GM12878 (cell line): Measurements from ENCODE around the gene TMEM127. TPM values are rescaled to one million over a fixed set of nuclear protein-coding genes. Genes with fewer than 3 reads are reported as not detected.

Experiments
- ATAC-seq: fragments of 200-7000 bp; cut with Tn5 transposase; 3 replicates; pipeline ENCODE4 v1.9.1; 2020; ENCODE audit warnings: mild to moderate bottlenecking, moderate library complexity
- BruUV-seq: library from RNA; stranded (reverse); fragments of 400-500 nt; replicated peaks from 2 replicates; lab custom pipeline; 2021; lab: Mats Ljungman, UMichigan
- CTCF ChIA-PET: fragments of 300-600 bp; sonication (Branson Sonifier 250); formaldehyde crosslinking; extraction: SDS; loops from one replicate; lab custom pipeline; 2021; ENCODE audit warnings: inconsistent platforms; lab: Yijun Ruan, JAX
- POLR2A ChIA-PET: fragments of 350-600 bp; formaldehyde crosslinking; extraction: SDS; loops from one replicate; lab custom pipeline; 2021; ENCODE audit warnings: inconsistent platforms; lab: Charles Lee
- RAD21 ChIA-PET: fragments of 300-600 bp; sonication (Branson Sonifier 250); formaldehyde crosslinking; loops from one replicate; lab custom pipeline; 2023; ENCODE audit warnings: antibody characterized with exemption; ENCODE audit not compliant: unreplicated experiment; lab: Charles Lee
- SMC1A ChIA-PET: fragments of 300-600 bp; sonication (Branson Sonifier 250); formaldehyde crosslinking; loops from one replicate; lab custom pipeline; 2023; ENCODE audit not compliant: unreplicated experiment, uncharacterized antibody; lab: Charles Lee
- DNase-seq: peaks from one replicate; pipeline ENCODE4 v3.0.0-alpha.2; 2011; ENCODE audit warnings: low read depth, low spot score
- FAIRE-seq: peaks from 3 replicates; lab custom pipeline; 2011; peaks lifted over from hg19 to GRCh38; lab: Jason Lieb, UNC
- H2AFZ ChIP-seq: 2 replicates; pipeline ENCODE4 v1.6.0; 2011; ENCODE audit warnings: low read depth, low read length, control low read depth; ENCODE audit not compliant: control insufficient read depth
- H3K27ac ChIP-seq: 2 replicates; pipeline ENCODE4 v1.5.1; 2011; ENCODE audit warnings: control low read depth; ENCODE audit not compliant: control insufficient read depth, insufficient read depth
- H3K27me3 ChIP-seq, 2 experiments: replicated peaks in 1 of 2; 2 replicates each; pipeline versions ENCODE4 v1.6.0 to v1.6.1; 2011; ENCODE audit warnings: low read length in 1 of 2; ENCODE audit not compliant: control insufficient read depth in 2 of 2, insufficient read depth in 2 of 2
- H3K36me3 ChIP-seq, 2 experiments: 2 replicates each; pipeline ENCODE4 v1.5.1; 2011; ENCODE audit warnings: low read length in 1 of 2; ENCODE audit not compliant: control insufficient read depth in 2 of 2, insufficient read depth in 2 of 2
- H3K4me1 ChIP-seq: 2 replicates; pipeline ENCODE4 v1.6.1; 2011; ENCODE audit warnings: mild to moderate bottlenecking, low read length, moderate library complexity, mixed read lengths; ENCODE audit not compliant: control insufficient read depth, insufficient read depth
- H3K4me2 ChIP-seq: 2 replicates; pipeline ENCODE4 v1.6.0; 2011; ENCODE audit warnings: control low read depth; ENCODE audit not compliant: control insufficient read depth, insufficient read depth
- H3K4me3 ChIP-seq: fragments of 200-600 bp; sonication (generic); 2 replicates; pipeline ENCODE4 v1.5.1; 2016
- H3K79me2 ChIP-seq: 2 replicates; pipeline ENCODE4 v1.6.0; 2011; ENCODE audit warnings: low read length; ENCODE audit not compliant: control insufficient read depth, insufficient read depth
- H3K9ac ChIP-seq: 2 replicates; pipeline ENCODE4 v1.8.0; 2011; ENCODE audit warnings: low read length, control low read depth, mixed read lengths; ENCODE audit not compliant: control insufficient read depth, insufficient read depth
- H3K9me3 ChIP-seq: replicated peaks from 3 replicates; pipeline ENCODE4 v1.5.1; 2011; ENCODE audit warnings: mild to moderate bottlenecking, low read length; ENCODE audit not compliant: control insufficient read depth, insufficient read depth
- H4K20me1 ChIP-seq: 2 replicates; pipeline ENCODE4 v1.6.0; 2011; ENCODE audit not compliant: control insufficient read depth, insufficient read depth
- CHD1 ChIP-seq: IDR thresholded peaks from 2 replicates; pipeline ENCODE4 v1.6.1; 2012; ENCODE audit warnings: low read depth, low read length, improper control_type of control experiment
- CTCF ChIP-seq, 3 experiments: IDR thresholded peaks in 2 of 3; conservative IDR thresholded peaks in 1 of 3; 2 replicates each; pipeline ENCODE4 v1.5.1; 2011; ENCODE audit warnings: low read depth in 3 of 3, low read length in 3 of 3, mild to moderate bottlenecking in 3 of 3, control low read depth in 2 of 3, moderate library complexity in 2 of 3, inconsistent platforms in 1 of 3, mixed read lengths in 1 of 3; ENCODE audit not compliant: control insufficient read depth in 2 of 3, insufficient read depth in 1 of 3; ENCODE audit errors: extremely low read depth in 1 of 3
- EP300 ChIP-seq, 2 experiments: fragments of 150-350 bp in 1 of 2; IDR thresholded peaks; 2 replicates each; pipeline ENCODE4 v1.6.1; 2011 to 2012; ENCODE audit warnings: low read depth in 2 of 2, low read length in 2 of 2, borderline replicate concordance in 1 of 2, improper control_type of control experiment in 1 of 2, inconsistent platforms in 1 of 2; ENCODE audit not compliant: control insufficient read depth in 1 of 2
- HCFC1 ChIP-seq: fragments of 150-350 bp; IDR thresholded peaks from 2 replicates; pipeline ENCODE4 v1.6.1; 2014; ENCODE audit warnings: low read length
- PAX5 ChIP-seq: IDR thresholded peaks from 2 replicates; pipeline ENCODE4 v1.6.1; 2011; ENCODE audit warnings: low read depth, low read length, borderline replicate concordance
- POLR2AphosphoS5 ChIP-seq: IDR thresholded peaks from 2 replicates; pipeline ENCODE4 v1.6.1; 2011; ENCODE audit warnings: mild to moderate bottlenecking, low read length, inconsistent platforms
- POU2F2 ChIP-seq: IDR thresholded peaks from 3 replicates; pipeline ENCODE4 v1.6.1; 2011; ENCODE audit warnings: low read depth, mild to moderate bottlenecking, low read length, borderline replicate concordance
- RAD21 ChIP-seq: IDR thresholded peaks from 2 replicates; pipeline ENCODE4 v1.6.1; 2011; ENCODE audit warnings: mild to moderate bottlenecking, low read depth, low read length, moderate library complexity; ENCODE audit not compliant: insufficient read depth
- SMAD1 ChIP-seq: fragments of 450-650 bp; IDR thresholded peaks from 2 replicates; pipeline ENCODE4 v1.6.1; 2018; ENCODE audit warnings: mild to moderate bottlenecking, low read depth; ENCODE audit not compliant: partially characterized antibody
- SMC3 ChIP-seq: IDR thresholded peaks from 2 replicates; pipeline ENCODE4 v1.6.1; 2011; ENCODE audit warnings: low read length, improper control_type of control experiment, borderline replicate concordance
- STAT1 ChIP-seq: fragments of 450-650 bp; conservative IDR thresholded peaks from 2 replicates; pipeline ENCODE4 v1.6.1; 2014; ENCODE audit warnings: antibody characterized with exemption, mild to moderate bottlenecking
- TCF7 ChIP-seq: IDR thresholded peaks from 2 replicates; pipeline ENCODE4 v1.6.1; 2014; ENCODE audit warnings: antibody characterized with exemption, borderline replicate concordance
- ZNF207 ChIP-seq: fragments of 450-650 bp; IDR thresholded peaks from 2 replicates; pipeline ENCODE4 v1.6.1; 2014; ENCODE audit warnings: antibody characterized with exemption, mild to moderate bottlenecking, borderline replicate concordance
- WGBS: methylation state at CpG from one replicate; pipeline ENCODE4 v1.1.6; 2016; ENCODE audit warnings: low lambda C conversion rate; ENCODE audit not compliant: insufficient replicate concordance, insufficient coverage; ENCODE audit errors: missing lambda C conversion rate; 5-methylcytosine and 5-hydroxymethylcytosine counted together
- in situ Hi-C: fragments of 300-500 bp; cut with MboI; formaldehyde crosslinking; loops from 9 replicates; pipeline ENCODE4 v1.14.3; 2018; ENCODE audit warnings: mixed read lengths
- intact Hi-C: fragments of 100-400 bp; cut with micrococcal nuclease; formaldehyde crosslinking; loops from one replicate; pipeline ENCODE4 v1.14.2; 2022; ENCODE audit not compliant: unreplicated experiment
- polyA plus RNA-seq, 11 experiments: library from polyadenylated mRNA; depleted of rRNA in 4 of 11; unstranded in 6 of 11; stranded (reverse) in 5 of 11; fragments of >200 nt; fragmentation: Nextera tagmentation in 4 of 11; fragmentation: Illumina TruSeq in 1 of 11; extraction: Ambion mirVana in 4 of 11; extraction: Trizol in 1 of 11; gene quantifications; 1 replicate in 1 of 11; 2 replicates in 10 of 11; pipeline versions ENCODE4 v1.2.1 to v1.2.3, GENCODE V29; 2011 to 2016; ENCODE audit warnings: inconsistent platforms in 2 of 11, missing spikeins in 2 of 11, low read depth in 1 of 11
- total RNA-seq, 4 experiments: library from RNA; depleted of rRNA in 3 of 4; stranded (reverse); fragments of >200 nt in 3 of 4; fragmentation: Illumina TruSeq in 1 of 4; extraction: Trizol in 1 of 4; gene quantifications; 2 replicates each; pipeline versions ENCODE4 v1.2.1 to v1.2.3, GENCODE V29; 2013 to 2021
- TF ChIP-seq, protein P1 (sequence below): fragments of 150-350 bp; IDR thresholded peaks from 2 replicates; pipeline ENCODE4 v1.6.1; 2016; ENCODE audit warnings: low read depth, low read length
- TF ChIP-seq, protein P2 (sequence below): fragments of 450-650 bp; IDR thresholded peaks from 2 replicates; pipeline ENCODE4 v1.6.1; 2018; ENCODE audit warnings: mild to moderate bottlenecking, low read depth, moderate library complexity; ENCODE audit not compliant: partially characterized antibody

Gene TMEM127
- total and polyA plus RNA-seq, 10 of the 15 experiments (the other 5 are each of a cell fraction or from before 2014, with no cell fraction given) = 2.6 to 27.2 (median 17.7) TPM

DNA sequence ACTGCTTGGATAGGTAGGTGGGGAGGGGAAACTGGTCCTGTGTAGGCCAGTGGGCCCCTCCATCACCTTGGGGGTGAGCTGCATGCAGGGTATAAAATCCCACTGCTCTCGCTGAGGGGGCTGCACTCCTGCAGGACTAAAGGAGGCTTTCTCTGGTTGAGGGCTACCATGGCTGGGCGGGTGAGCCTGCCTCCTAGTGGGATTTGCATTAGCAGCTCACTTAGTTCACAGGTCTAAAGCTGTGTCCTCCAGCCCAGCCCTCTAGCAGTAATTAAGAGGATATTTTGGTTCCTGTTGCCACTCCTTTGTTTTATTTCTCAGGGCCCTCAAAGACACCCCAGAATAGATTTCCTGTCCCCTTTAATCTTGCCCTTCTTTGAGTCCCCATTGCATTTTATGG is 24.6 kb downstream of the TMEM127 start:
- no peaks in the 10 kb centered on the region for H3K9me3 ChIP-seq
- H3K4me3 ChIP-seq = no peak overlapping the region
- ChIA-PET SMC1A (interaction anchor here (0.8 to 4.4 kb wide), 12 partner anchors 8 to 95 kb away, joined by 3 to 26 read pairs (median 4); partner anchors contain the start of gene NCAPH), CTCF (interaction anchor here (0.8 to 3.1 kb wide), 15 partner anchors 7 to 249 kb away, joined by 3 to 18 read pairs (median 4); partner anchors contain the start of genes ASTL and STARD7), RAD21 (interaction anchor here (1.1 to 3.5 kb wide), 6 partner anchors 8 to 65 kb away, joined by 3 to 13 read pairs (median 4); partner anchors contain the start of gene STARD7), POLR2A (interaction anchor here (1.1 to 2.7 kb wide), 5 partner anchors 7 to 37 kb away, joined by 5 to 14 read pairs (median 7); no protein-coding TSS in a partner anchor)
- H4K20me1 ChIP-seq = no peaks in the 10 kb centered on the region
- H3K4me2 ChIP-seq = peak overlapping the region; percentile 90; the same call in 1 of the 2 replicates
- H3K4me1 ChIP-seq = peaks cover 32% of the 10 kb centered on the region
- H3K9ac ChIP-seq = no peak overlapping the region
- H3K27ac ChIP-seq = peak overlapping the region; percentile 89; the same call in 1 of the 2 replicates
- no peaks in the 10 kb centered on the region for H3K79me2 ChIP-seq
- in situ Hi-C loops (no loop called here), intact Hi-C loops (no loop called here)
- ATAC-seq (no peak; the same call in 2 of the 3 replicates), DNase-seq (no peak), FAIRE-seq (peak; percentile 35)
- H3K36me3 ChIP-seq = no peaks in the 10 kb centered on the region; a peak in 1 of 4 replicates
- no TSS peak for BruUV-seq
- H2AFZ ChIP-seq = no peak overlapping the region
- WGBS = 79% methylated on average over 2 of the region's 2 CpGs
- H3K27me3 ChIP-seq = no peaks in the 10 kb centered on the region
- no peak for TF ChIP-seq HCFC1
- no peak for TF ChIP-seq STAT1
- no peak for TF ChIP-seq EP300 (IDR thresholded peaks at IDR 0.05; ENCODE audit: borderline replicate concordance in 1 of 2, control insufficient read depth in 1 of 2, low read depth in 2 of 2, low read length in 2 of 2)
- TF ChIP-seq, protein P1, sequence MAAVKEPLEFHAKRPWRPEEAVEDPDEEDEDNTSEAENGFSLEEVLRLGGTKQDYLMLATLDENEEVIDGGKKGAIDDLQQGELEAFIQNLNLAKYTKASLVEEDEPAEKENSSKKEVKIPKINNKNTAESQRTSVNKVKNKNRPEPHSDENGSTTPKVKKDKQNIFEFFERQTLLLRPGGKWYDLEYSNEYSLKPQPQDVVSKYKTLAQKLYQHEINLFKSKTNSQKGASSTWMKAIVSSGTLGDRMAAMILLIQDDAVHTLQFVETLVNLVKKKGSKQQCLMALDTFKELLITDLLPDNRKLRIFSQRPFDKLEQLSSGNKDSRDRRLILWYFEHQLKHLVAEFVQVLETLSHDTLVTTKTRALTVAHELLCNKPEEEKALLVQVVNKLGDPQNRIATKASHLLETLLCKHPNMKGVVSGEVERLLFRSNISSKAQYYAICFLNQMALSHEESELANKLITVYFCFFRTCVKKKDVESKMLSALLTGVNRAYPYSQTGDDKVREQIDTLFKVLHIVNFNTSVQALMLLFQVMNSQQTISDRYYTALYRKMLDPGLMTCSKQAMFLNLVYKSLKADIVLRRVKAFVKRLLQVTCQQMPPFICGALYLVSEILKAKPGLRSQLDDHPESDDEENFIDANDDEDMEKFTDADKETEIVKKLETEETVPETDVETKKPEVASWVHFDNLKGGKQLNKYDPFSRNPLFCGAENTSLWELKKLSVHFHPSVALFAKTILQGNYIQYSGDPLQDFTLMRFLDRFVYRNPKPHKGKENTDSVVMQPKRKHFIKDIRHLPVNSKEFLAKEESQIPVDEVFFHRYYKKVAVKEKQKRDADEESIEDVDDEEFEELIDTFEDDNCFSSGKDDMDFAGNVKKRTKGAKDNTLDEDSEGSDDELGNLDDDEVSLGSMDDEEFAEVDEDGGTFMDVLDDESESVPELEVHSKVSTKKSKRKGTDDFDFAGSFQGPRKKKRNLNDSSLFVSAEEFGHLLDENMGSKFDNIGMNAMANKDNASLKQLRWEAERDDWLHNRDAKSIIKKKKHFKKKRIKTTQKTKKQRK = no peak
- TF ChIP-seq POU2F2 = no peak
- no peak for TF ChIP-seq TCF7
- no peak for TF ChIP-seq CHD1
- TF ChIP-seq POLR2AphosphoS5 = no peak
- 0 out of 2 replicates have a peak, but pooled peaks have one; percentile 12 for TF ChIP-seq SMC3
- peak; percentile 30; the same call in 1 of the 2 replicates for TF ChIP-seq RAD21
- TF ChIP-seq, protein P2, sequence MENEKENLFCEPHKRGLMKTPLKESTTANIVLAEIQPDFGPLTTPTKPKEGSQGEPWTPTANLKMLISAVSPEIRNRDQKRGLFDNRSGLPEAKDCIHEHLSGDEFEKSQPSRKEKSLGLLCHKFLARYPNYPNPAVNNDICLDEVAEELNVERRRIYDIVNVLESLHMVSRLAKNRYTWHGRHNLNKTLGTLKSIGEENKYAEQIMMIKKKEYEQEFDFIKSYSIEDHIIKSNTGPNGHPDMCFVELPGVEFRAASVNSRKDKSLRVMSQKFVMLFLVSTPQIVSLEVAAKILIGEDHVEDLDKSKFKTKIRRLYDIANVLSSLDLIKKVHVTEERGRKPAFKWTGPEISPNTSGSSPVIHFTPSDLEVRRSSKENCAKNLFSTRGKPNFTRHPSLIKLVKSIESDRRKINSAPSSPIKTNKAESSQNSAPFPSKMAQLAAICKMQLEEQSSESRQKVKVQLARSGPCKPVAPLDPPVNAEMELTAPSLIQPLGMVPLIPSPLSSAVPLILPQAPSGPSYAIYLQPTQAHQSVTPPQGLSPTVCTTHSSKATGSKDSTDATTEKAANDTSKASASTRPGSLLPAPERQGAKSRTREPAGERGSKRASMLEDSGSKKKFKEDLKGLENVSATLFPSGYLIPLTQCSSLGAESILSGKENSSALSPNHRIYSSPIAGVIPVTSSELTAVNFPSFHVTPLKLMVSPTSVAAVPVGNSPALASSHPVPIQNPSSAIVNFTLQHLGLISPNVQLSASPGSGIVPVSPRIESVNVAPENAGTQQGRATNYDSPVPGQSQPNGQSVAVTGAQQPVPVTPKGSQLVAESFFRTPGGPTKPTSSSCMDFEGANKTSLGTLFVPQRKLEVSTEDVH = no peak
- no peak for TF ChIP-seq ZNF207
- peak; percentile 3 to 6 (median 5); a peak in 1 of 6 replicates for TF ChIP-seq CTCF (IDR thresholded peaks at IDR 0.05 in 2 of 3, conservative IDR thresholded peaks at IDR 0.05 in 1 of 3; ENCODE audit: control insufficient read depth in 2 of 3, extremely low read depth in 1 of 3, insufficient read depth in 1 of 3, low read depth in 3 of 3, low read length in 3 of 3)
- no peak for TF ChIP-seq SMAD1
- TF ChIP-seq PAX5 = no peak
